Neural cell (in vitro differentiated cells): ENCODE measurements around the gene S100PBP. TPM values are rescaled to one million over a fixed set of nuclear protein-coding genes. Genes with fewer than 3 reads are reported as not detected.

Experiments
- H2AFZ ChIP-seq: fragments of 200-600, 300-800 bp; sonication (generic), shearing (Covaris generic); 2 replicates; pipeline ENCODE4 v1.6.0; 2014; ENCODE audit warnings: low read depth, mild to moderate bottlenecking, antibody characterized with exemption, low read length, moderate library complexity
- H3F3A ChIP-seq: fragments of 200-600 bp; shearing (Covaris generic); 2 replicates; pipeline ENCODE4 v1.6.1; 2016; ENCODE audit warnings: mild to moderate bottlenecking, moderate library complexity, mixed read lengths, antibody characterized with exemption, low read length; ENCODE audit not compliant: insufficient read depth, poor library complexity, severe bottlenecking
- H3K27ac ChIP-seq: fragments of 200-600, 300-800 bp; sonication (generic), shearing (Covaris generic); 2 replicates; pipeline ENCODE4 v1.5.1; 2014; ENCODE audit warnings: mild to moderate bottlenecking, low read length, moderate library complexity
- H3K27me3 ChIP-seq: fragments of 300-800, 200-600 bp; sonication (generic), shearing (Covaris generic); 2 replicates; pipeline ENCODE4 v1.6.0; 2014; ENCODE audit warnings: mild to moderate bottlenecking, low read depth, low read length, moderate library complexity; ENCODE audit not compliant: insufficient read depth
- H3K36me3 ChIP-seq: fragments of 300-800, 200-600 bp; sonication (generic), shearing (Covaris generic); 2 replicates; pipeline ENCODE4 v1.5.1; 2014; ENCODE audit warnings: mild to moderate bottlenecking, antibody characterized with exemption, low read length, moderate library complexity; ENCODE audit not compliant: insufficient read depth
- H3K4me2 ChIP-seq: fragments of 300-800, 200-600 bp; sonication (generic), shearing (Covaris generic); 2 replicates; pipeline ENCODE4 v1.6.0; 2014; ENCODE audit warnings: mild to moderate bottlenecking, low read length
- H3K4me3 ChIP-seq: fragments of 300-800, 200-600 bp; sonication (generic), shearing (Covaris generic); 2 replicates; pipeline ENCODE4 v1.5.1; 2014; ENCODE audit warnings: mild to moderate bottlenecking, low read length, moderate library complexity
- H3K79me2 ChIP-seq: fragments of 200-600 bp; shearing (Covaris generic); replicated peaks from 2 replicates; pipeline ENCODE4 v1.6.0; 2014; ENCODE audit warnings: mild to moderate bottlenecking, low read length, moderate library complexity; ENCODE audit not compliant: insufficient read depth
- H3K9ac ChIP-seq: fragments of 300-800, 200-600 bp; sonication (generic), shearing (Covaris generic); 2 replicates; pipeline ENCODE4 v1.6.1; 2016; ENCODE audit warnings: mild to moderate bottlenecking, low read length, mixed read lengths
- H3K9me2 ChIP-seq: fragments of 200-600 bp; shearing (Covaris generic); 2 replicates; pipeline ENCODE4 v1.6.1; 2016; ENCODE audit warnings: mild to moderate bottlenecking, low read length, mixed read lengths; ENCODE audit not compliant: insufficient read depth
- H3K9me3 ChIP-seq: fragments of 200-600, 300-800 bp; sonication (generic), shearing (Covaris generic); 2 replicates; pipeline ENCODE4 v1.6.1; 2016; ENCODE audit warnings: mild to moderate bottlenecking, mixed run types, low read length, moderate library complexity, mixed read lengths
- H4K20me1 ChIP-seq: fragments of 200-600 bp; shearing (Covaris generic); 2 replicates; pipeline ENCODE4 v1.6.1; 2016; ENCODE audit warnings: mild to moderate bottlenecking, mixed run types; ENCODE audit not compliant: insufficient read depth
- EP300 ChIP-seq: fragments of 450-650 bp; conservative IDR thresholded peaks from 2 replicates; pipeline ENCODE4 v1.6.1; 2014; ENCODE audit warnings: antibody characterized with exemption, mild to moderate bottlenecking, moderate library complexity; ENCODE audit not compliant: poor library complexity, severe bottlenecking
- EZH2 ChIP-seq: fragments of 200-600, 300-800 bp; shearing (Covaris generic), sonication (generic); IDR thresholded peaks from 2 replicates; pipeline ENCODE4 v1.6.1; 2014; ENCODE audit warnings: antibody characterized with exemption, low read length, borderline replicate concordance, mild to moderate bottlenecking; ENCODE audit not compliant: insufficient read depth, poor library complexity, severe bottlenecking
- MXI1 ChIP-seq: fragments of 450-650 bp; conservative IDR thresholded peaks from 2 replicates; pipeline ENCODE4 v1.6.1; 2014; ENCODE audit warnings: antibody characterized with exemption, mild to moderate bottlenecking; ENCODE audit not compliant: poor library complexity, severe bottlenecking
- POLR2AphosphoS5 ChIP-seq: IDR thresholded peaks from 2 replicates; pipeline ENCODE4 v1.6.1; 2012
- RAD21 ChIP-seq: fragments of 450-650 bp; conservative IDR thresholded peaks from 2 replicates; pipeline ENCODE4 v1.6.1; 2014; ENCODE audit warnings: antibody characterized with exemption, mild to moderate bottlenecking, moderate library complexity
- SMC3 ChIP-seq: fragments of 450-650 bp; conservative IDR thresholded peaks from 2 replicates; pipeline ENCODE4 v1.6.1; 2014; ENCODE audit warnings: antibody characterized with exemption, mild to moderate bottlenecking, moderate library complexity; ENCODE audit not compliant: poor library complexity
- TAF1 ChIP-seq: IDR thresholded peaks from 2 replicates; pipeline ENCODE4 v1.6.1; 2012; ENCODE audit warnings: low read depth
- polyA plus RNA-seq: library from polyadenylated mRNA; depleted of rRNA; stranded (reverse); fragments of >200 nt; gene quantifications from 2 replicates; pipeline ENCODE4 v1.2.3, GENCODE V29; 2014
- TF ChIP-seq, protein P1 (sequence below): IDR thresholded peaks from 2 replicates; pipeline ENCODE4 v1.6.1; 2012; ENCODE audit warnings: borderline replicate concordance
- TF ChIP-seq, protein P2 (sequence below): fragments of 450-650 bp; IDR thresholded peaks from 2 replicates; pipeline ENCODE4 v1.5.1; 2014; ENCODE audit warnings: antibody characterized with exemption, mild to moderate bottlenecking, moderate library complexity; ENCODE audit not compliant: poor library complexity, severe bottlenecking

S100PBP gene
- polyA plus RNA-seq, 1 donor from 2014 or later, result 77.0 TPM

- Histone ChIP-seq H4K20me1 (no peaks in the 10 kb centered on the region), H3K9ac (no peak overlapping the region), H2AFZ (no peak overlapping the region), H3K9me2 (no peaks in the 10 kb centered on the region), H3K36me3 (no peaks in the 10 kb centered on the region), H3K79me2 (no peaks in the 10 kb centered on the region), H3K27ac (no peak overlapping the region), H3K4me2 (no peak overlapping the region), H3K9me3 (no peaks in the 10 kb centered on the region), H3F3A (no peaks in the 10 kb centered on the region), H3K27me3 (no peaks in the 10 kb centered on the region), H3K4me3 (no peak overlapping the region)
- no peak for TF ChIP-seq EP300
- TF ChIP-seq RAD21, result no peak
- TF ChIP-seq POLR2AphosphoS5, result no peak
- TF ChIP-seq, protein P1, sequence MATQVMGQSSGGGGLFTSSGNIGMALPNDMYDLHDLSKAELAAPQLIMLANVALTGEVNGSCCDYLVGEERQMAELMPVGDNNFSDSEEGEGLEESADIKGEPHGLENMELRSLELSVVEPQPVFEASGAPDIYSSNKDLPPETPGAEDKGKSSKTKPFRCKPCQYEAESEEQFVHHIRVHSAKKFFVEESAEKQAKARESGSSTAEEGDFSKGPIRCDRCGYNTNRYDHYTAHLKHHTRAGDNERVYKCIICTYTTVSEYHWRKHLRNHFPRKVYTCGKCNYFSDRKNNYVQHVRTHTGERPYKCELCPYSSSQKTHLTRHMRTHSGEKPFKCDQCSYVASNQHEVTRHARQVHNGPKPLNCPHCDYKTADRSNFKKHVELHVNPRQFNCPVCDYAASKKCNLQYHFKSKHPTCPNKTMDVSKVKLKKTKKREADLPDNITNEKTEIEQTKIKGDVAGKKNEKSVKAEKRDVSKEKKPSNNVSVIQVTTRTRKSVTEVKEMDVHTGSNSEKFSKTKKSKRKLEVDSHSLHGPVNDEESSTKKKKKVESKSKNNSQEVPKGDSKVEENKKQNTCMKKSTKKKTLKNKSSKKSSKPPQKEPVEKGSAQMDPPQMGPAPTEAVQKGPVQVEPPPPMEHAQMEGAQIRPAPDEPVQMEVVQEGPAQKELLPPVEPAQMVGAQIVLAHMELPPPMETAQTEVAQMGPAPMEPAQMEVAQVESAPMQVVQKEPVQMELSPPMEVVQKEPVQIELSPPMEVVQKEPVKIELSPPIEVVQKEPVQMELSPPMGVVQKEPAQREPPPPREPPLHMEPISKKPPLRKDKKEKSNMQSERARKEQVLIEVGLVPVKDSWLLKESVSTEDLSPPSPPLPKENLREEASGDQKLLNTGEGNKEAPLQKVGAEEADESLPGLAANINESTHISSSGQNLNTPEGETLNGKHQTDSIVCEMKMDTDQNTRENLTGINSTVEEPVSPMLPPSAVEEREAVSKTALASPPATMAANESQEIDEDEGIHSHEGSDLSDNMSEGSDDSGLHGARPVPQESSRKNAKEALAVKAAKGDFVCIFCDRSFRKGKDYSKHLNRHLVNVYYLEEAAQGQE, result no peak
- TF ChIP-seq SMC3, result no peak
- TF ChIP-seq, protein P2, sequence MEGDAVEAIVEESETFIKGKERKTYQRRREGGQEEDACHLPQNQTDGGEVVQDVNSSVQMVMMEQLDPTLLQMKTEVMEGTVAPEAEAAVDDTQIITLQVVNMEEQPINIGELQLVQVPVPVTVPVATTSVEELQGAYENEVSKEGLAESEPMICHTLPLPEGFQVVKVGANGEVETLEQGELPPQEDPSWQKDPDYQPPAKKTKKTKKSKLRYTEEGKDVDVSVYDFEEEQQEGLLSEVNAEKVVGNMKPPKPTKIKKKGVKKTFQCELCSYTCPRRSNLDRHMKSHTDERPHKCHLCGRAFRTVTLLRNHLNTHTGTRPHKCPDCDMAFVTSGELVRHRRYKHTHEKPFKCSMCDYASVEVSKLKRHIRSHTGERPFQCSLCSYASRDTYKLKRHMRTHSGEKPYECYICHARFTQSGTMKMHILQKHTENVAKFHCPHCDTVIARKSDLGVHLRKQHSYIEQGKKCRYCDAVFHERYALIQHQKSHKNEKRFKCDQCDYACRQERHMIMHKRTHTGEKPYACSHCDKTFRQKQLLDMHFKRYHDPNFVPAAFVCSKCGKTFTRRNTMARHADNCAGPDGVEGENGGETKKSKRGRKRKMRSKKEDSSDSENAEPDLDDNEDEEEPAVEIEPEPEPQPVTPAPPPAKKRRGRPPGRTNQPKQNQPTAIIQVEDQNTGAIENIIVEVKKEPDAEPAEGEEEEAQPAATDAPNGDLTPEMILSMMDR, result no peak
- TF ChIP-seq TAF1, result no peak
- TF ChIP-seq MXI1, result no peak
- no peak for TF ChIP-seq EZH2
Measured at GRCh38 chr1:32863881-32864245, 46.4 kb downstream of the S100PBP start.

- Histone ChIP-seq H2AFZ (no peak overlapping the region), H3K27me3 (no peaks in the 10 kb centered on the region), H3K27ac (no peak overlapping the region)
Measured at GRCh38 chr1:32864375-32865019, 47.0 kb downstream of the S100PBP start.

More at GRCh38 chr1:32864375-32865019, 47.0 kb downstream of the S100PBP start:
- Histone ChIP-seq H3K9ac (no peak overlapping the region), H3F3A (no peaks in the 10 kb centered on the region), H4K20me1 (no peaks in the 10 kb centered on the region), H3K9me2 (no peaks in the 10 kb centered on the region), H3K79me2 (no peaks in the 10 kb centered on the region), H3K36me3 (no peaks in the 10 kb centered on the region), H3K4me2 (no peak overlapping the region), H3K9me3 (no peaks in the 10 kb centered on the region), H3K4me3 (no peak overlapping the region)
- TF ChIP-seq EZH2 (no peak), SMC3 (no peak), TAF1 (no peak), RAD21 (no peak)
